Neural progenitor cell (in vitro differentiated cells): ENCODE data around the gene GPR61.

Source experiments
- CTCF ChIP-seq: fragments of 200-600 bp; sonication (generic); IDR thresholded peaks from 2 replicates; pipeline ENCODE4 v1.5.1; 2017; ENCODE audit warnings: antibody characterized with exemption, mild to moderate bottlenecking
- EZH2 ChIP-seq: fragments of 200-600 bp; sonication (generic); IDR thresholded peaks from 2 replicates; pipeline ENCODE4 v1.6.1; 2017; ENCODE audit warnings: antibody characterized with exemption, mild to moderate bottlenecking, moderate library complexity
- EZH2phosphoT487 ChIP-seq: fragments of 200-600 bp; sonication (generic); IDR thresholded peaks from 2 replicates; pipeline ENCODE4 v1.6.1; 2017; ENCODE audit warnings: antibody characterized with exemption

GRCh38 chr1:109493805-109494539 is 45.7 kb upstream of the GPR61 start, which contains the start of gene CYB561D1:
- TF ChIP-seq CTCF (peak; percentile 93), EZH2 (no peak), EZH2phosphoT487 (no peak)
